Stimulated activated CD4-positive, alpha-beta T cell treated with anti-CD3 and anti-CD28 coated beads, Interleukin-2, amount 100 ng/mL, for 4 hours (primary cell): ENCODE results near the gene THRB.

Experiments used
- DNase-seq: peaks from one replicate; pipeline ENCODE4 v3.0.0-alpha.2; 2020; ENCODE audit warnings: low read depth

The THRB gene

GRCh38 chr3:24487325-24488262, 7.1 kb downstream of the THRB start:
- DNase-seq, result no peak

GRCh38 chr3:24485511-24485910, 9.1 kb downstream of the THRB start:
- no peak for DNase-seq

- DNase-seq, result no peak
These were observed 10.8 kb downstream of the THRB start for GRCh38 chr3:24483873-24484272.

GRCh38 chr3:24482096-24482705, 12.4 kb downstream of the THRB start:
- no peak for DNase-seq

- DNase-seq, result no peak
These were observed 13.5 kb downstream of the THRB start for GRCh38 chr3:24481193-24481592.

- no peak for DNase-seq
These were observed 14.2 kb downstream of the THRB start for GRCh38 chr3:24480497-24480896.

GRCh38 chr3:24479816-24480215, 14.8 kb downstream of the THRB start:
- DNase-seq, result no peak

GRCh38 chr3:24476871-24477656, 17.6 kb downstream of the THRB start:
- no peak for DNase-seq

- DNase-seq, result no peak
These were observed 18.7 kb downstream of the THRB start for GRCh38 chr3:24475925-24476324.

- no peak for DNase-seq
These were observed 19.8 kb downstream of the THRB start for GRCh38 chr3:24474862-24475261.

GRCh38 chr3:24472358-24472757, 22.3 kb downstream of the THRB start:
- no peak for DNase-seq

- DNase-seq, result no peak
These were observed 23.2 kb downstream of the THRB start for GRCh38 chr3:24471486-24471885.

GRCh38 chr3:24470277-24470676, 24.4 kb downstream of the THRB start:
- no peak for DNase-seq

GRCh38 chr3:24464389-24464788, 30.3 kb downstream of the THRB start:
- DNase-seq, result no peak

GRCh38 chr3:24462737-24463136, 31.9 kb downstream of the THRB start:
- DNase-seq, result no peak

GRCh38 chr3:24460974-24461373, 33.7 kb downstream of the THRB start:
- no peak for DNase-seq

- no peak for DNase-seq
These were observed 36.9 kb downstream of the THRB start for GRCh38 chr3:24457719-24458118.

- DNase-seq, result no peak
These were observed 39.8 kb downstream of the THRB start for GRCh38 chr3:24454856-24455255.

- DNase-seq, result no peak
These were observed 40.3 kb downstream of the THRB start for GRCh38 chr3:24454393-24454792.

GRCh38 chr3:24451461-24452099, 43.1 kb downstream of the THRB start:
- DNase-seq, result no peak

- DNase-seq, result no peak
These were observed 44.3 kb downstream of the THRB start for GRCh38 chr3:24450160-24450907.
